ENCODE results near the gene PGBD1. TPM values are rescaled to one million over a fixed set of nuclear protein-coding genes. Genes with fewer than 3 reads are reported as not detected.
A peak's percentile ranks its signal among the peaks of the same experiment; 100 is the strongest.

Gene PGBD1
- total RNA-seq, 1 donor from 2014 or later = 7.9 TPM

GRCh38 chr6:28351087-28351486 is 69.7 kb downstream of the PGBD1 start:
- TF ChIP-seq, protein P1, sequence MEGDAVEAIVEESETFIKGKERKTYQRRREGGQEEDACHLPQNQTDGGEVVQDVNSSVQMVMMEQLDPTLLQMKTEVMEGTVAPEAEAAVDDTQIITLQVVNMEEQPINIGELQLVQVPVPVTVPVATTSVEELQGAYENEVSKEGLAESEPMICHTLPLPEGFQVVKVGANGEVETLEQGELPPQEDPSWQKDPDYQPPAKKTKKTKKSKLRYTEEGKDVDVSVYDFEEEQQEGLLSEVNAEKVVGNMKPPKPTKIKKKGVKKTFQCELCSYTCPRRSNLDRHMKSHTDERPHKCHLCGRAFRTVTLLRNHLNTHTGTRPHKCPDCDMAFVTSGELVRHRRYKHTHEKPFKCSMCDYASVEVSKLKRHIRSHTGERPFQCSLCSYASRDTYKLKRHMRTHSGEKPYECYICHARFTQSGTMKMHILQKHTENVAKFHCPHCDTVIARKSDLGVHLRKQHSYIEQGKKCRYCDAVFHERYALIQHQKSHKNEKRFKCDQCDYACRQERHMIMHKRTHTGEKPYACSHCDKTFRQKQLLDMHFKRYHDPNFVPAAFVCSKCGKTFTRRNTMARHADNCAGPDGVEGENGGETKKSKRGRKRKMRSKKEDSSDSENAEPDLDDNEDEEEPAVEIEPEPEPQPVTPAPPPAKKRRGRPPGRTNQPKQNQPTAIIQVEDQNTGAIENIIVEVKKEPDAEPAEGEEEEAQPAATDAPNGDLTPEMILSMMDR (IDR thresholded peaks at IDR 0.05; ENCODE audit: insufficient read depth, low read depth, low read length) = no peak
- no peak for TF ChIP-seq EZH2 (IDR thresholded peaks at IDR 0.05; ENCODE audit: insufficient read depth, low read length)
- Histone ChIP-seq H3K9me3 (ENCODE audit: insufficient read depth, low read depth, low read length) (no peaks in the 10 kb centered on the region), H2AFZ (ENCODE audit: low read depth, low read length) (no peak overlapping the region), H3K4me3 (ENCODE audit: insufficient read depth, low read depth, low read length) (peak overlapping the region; percentile 88), H3K4me2 (ENCODE audit: low read length) (peak overlapping the region; percentile 88), H3K9ac (ENCODE audit: low read length) (no peak overlapping the region), H3K36me3 (ENCODE audit: insufficient read depth, low read length) (no peaks in the 10 kb centered on the region), H3K27ac (ENCODE audit: low read depth, low read length) (no peak overlapping the region), H3K79me2 (ENCODE audit: insufficient read depth, low read length) (peaks cover 49% of the 10 kb centered on the region), H3K27me3 (ENCODE audit: insufficient read depth, low read length) (peaks cover 3% of the 10 kb centered on the region), H3K4me1 (ENCODE audit: insufficient read depth, low read length) (peaks cover 5% of the 10 kb centered on the region), H4K20me1 (ENCODE audit: insufficient read depth, low read length) (no peaks in the 10 kb centered on the region)
- H3K27ac Mint-ChIP-seq (ENCODE audit: unreplicated experiment) = no peak overlapping the region
- no peaks in the 10 kb centered on the region for H3K36me3 Mint-ChIP-seq (ENCODE audit: low read depth, unreplicated experiment)
- DNase-seq (ENCODE audit: low read depth) (no peak), FAIRE-seq (no peak)
- peaks cover 7% of the 10 kb centered on the region for H3K27me3 Mint-ChIP-seq (ENCODE audit: low read depth, unreplicated experiment)
- H3K4me1 Mint-ChIP-seq (ENCODE audit: low read depth, unreplicated experiment) = peaks cover 12% of the 10 kb centered on the region
- peak overlapping the region; percentile 99 for H3K4me3 Mint-ChIP-seq (ENCODE audit: unreplicated experiment)
- H3K9me3 Mint-ChIP-seq (ENCODE audit: unreplicated experiment) = no peaks in the 10 kb centered on the region

DNA sequence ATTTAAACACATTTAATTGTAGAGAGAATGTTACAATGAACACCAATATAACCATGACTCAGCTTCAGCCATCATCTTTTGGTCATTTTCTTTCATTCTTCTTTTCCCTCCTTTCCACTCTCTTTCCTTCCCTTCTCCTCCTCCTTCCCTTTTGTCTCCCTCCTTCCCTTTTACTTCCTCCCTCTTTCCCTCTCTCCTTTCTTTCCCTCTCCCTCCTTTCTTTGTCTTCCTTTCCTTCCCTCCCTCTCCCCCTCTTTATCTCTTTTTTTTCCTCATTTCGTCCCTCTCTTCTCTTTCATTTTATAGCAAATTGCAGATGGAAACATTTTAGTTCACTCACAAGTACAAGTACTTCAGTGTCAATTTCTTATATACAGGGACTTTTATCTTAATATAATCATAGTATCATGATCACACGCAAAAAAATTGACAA is 70.1 kb downstream of the PGBD1 start:
- peaks cover 3% of the 10 kb centered on the region for H3K27me3 ChIP-seq (ENCODE audit: insufficient read depth, low read length)
- Mint-ChIP-seq H3K27ac (ENCODE audit: unreplicated experiment) (no peak overlapping the region), H3K4me1 (ENCODE audit: low read depth, unreplicated experiment) (peaks cover 13% of the 10 kb centered on the region), H3K36me3 (ENCODE audit: low read depth, unreplicated experiment) (no peaks in the 10 kb centered on the region), H3K4me3 (ENCODE audit: unreplicated experiment) (peak overlapping the region; percentile 99), H3K27me3 (ENCODE audit: low read depth, unreplicated experiment) (peaks cover 4% of the 10 kb centered on the region), H3K9me3 (ENCODE audit: unreplicated experiment) (no peaks in the 10 kb centered on the region)
- H3K4me3 ChIP-seq (ENCODE audit: insufficient read depth, low read depth, low read length) = no peak overlapping the region
- no peaks in the 10 kb centered on the region for H4K20me1 ChIP-seq (ENCODE audit: insufficient read depth, low read length)
- no peaks in the 10 kb centered on the region for H3K9me3 ChIP-seq (ENCODE audit: insufficient read depth, low read depth, low read length)
- FAIRE-seq = no peak
- H3K27ac ChIP-seq (ENCODE audit: low read depth, low read length) = no peak overlapping the region
- DNase-seq (ENCODE audit: low read depth) = no peak
- H3K36me3 ChIP-seq (ENCODE audit: insufficient read depth, low read length) = no peaks in the 10 kb centered on the region
- H2AFZ ChIP-seq (ENCODE audit: low read depth, low read length) = no peak overlapping the region
- peak overlapping the region; percentile 88 for H3K4me2 ChIP-seq (ENCODE audit: low read length)
- no peak overlapping the region for H3K9ac ChIP-seq (ENCODE audit: low read length)
- H3K4me1 ChIP-seq (ENCODE audit: insufficient read depth, low read length) = peaks cover 9% of the 10 kb centered on the region
- H3K79me2 ChIP-seq (ENCODE audit: insufficient read depth, low read length) = peaks cover 49% of the 10 kb centered on the region
- no peak for TF ChIP-seq EZH2 (IDR thresholded peaks at IDR 0.05; ENCODE audit: insufficient read depth, low read length)
- TF ChIP-seq, protein P1 (IDR thresholded peaks at IDR 0.05; ENCODE audit: insufficient read depth, low read depth, low read length) = no peak

Other genes with a start within 250 kb of the PGBD1 start
- gene ZNF165, start 201.0 kb upstream of the PGBD1 start, total RNA-seq = 0.48 and 0.75 TPM in 2 replicates
- gene ZSCAN16, start 157.0 kb upstream of the PGBD1 start, total RNA-seq = 1.9 and 2.5 TPM in 2 replicates
- 21.8 and 25.1 TPM in 2 replicates for gene ZKSCAN8, start 139.7 kb upstream of the PGBD1 start, total RNA-seq
- gene ZSCAN9, start 56.3 kb upstream of the PGBD1 start, total RNA-seq = 14.7 and 16.9 TPM in 2 replicates
- 3.9 TPM in 2 replicates for gene ZKSCAN4, start 29.3 kb upstream of the PGBD1 start, total RNA-seq
- gene NKAPL, start 22.3 kb upstream of the PGBD1 start, total RNA-seq = not detected in 2 replicates
- 12.0 and 15.9 TPM in 2 replicates for gene ZSCAN26, start 14.4 kb upstream of the PGBD1 start, total RNA-seq
- gene ZSCAN31, start 54.6 kb downstream of the PGBD1 start, total RNA-seq = 1.1 and 1.6 TPM in 2 replicates
- gene ZKSCAN3, start 68.4 kb downstream of the PGBD1 start, total RNA-seq = 7.6 and 8.0 TPM in 2 replicates
- gene ZSCAN12, start 118.2 kb downstream of the PGBD1 start, total RNA-seq = 5.0 and 6.3 TPM in 2 replicates
- gene ZSCAN23, start 161.9 kb downstream of the PGBD1 start, total RNA-seq = 3.0 and 4.8 TPM in 2 replicates
- not detected in 2 replicates for gene GPX6, start 234.2 kb downstream of the PGBD1 start, total RNA-seq
- 4.3 and 6.6 TPM in 2 replicates for gene GPX5, start 244.3 kb downstream of the PGBD1 start, total RNA-seq